Right lobe of liver (tissue), 4 donors: ENCODE data around the gene DOCK3.

Experiments used
- CTCF ChIP-seq, 4 donors: fragments of 200-600 bp in 3 of 4; fragments of 450-650 bp in 1 of 4; IDR thresholded peaks; one replicate each; pipeline versions ENCODE4 v1.5.1 to v1.8.0; 2016 to 2022; ENCODE audit warnings: antibody characterized with exemption in 4 of 4, mild to moderate bottlenecking in 2 of 4
- POLR2A ChIP-seq: fragments of 450-650 bp; IDR thresholded peaks from one replicate; pipeline ENCODE4 v1.6.1; 2017; ENCODE audit warnings: antibody characterized with exemption, mild to moderate bottlenecking
- donor health status: DM: no; HTN: no; CAD: no.
- donor health status: DM: no; HTN: no; CAD: no.
- donor health status: DM: no; HTN: yes; CAD: no.

- TF ChIP-seq CTCF (IDR thresholded peaks at IDR 0.05) (no peak), POLR2A (no peak)
Observed at GRCh38 chr3:51374456-51374855, 699.7 kb downstream of the DOCK3 start.
